ENCODE measurements around the gene ERICH3. TPM values are rescaled to one million over a fixed set of nuclear protein-coding genes. Genes with fewer than 3 reads are reported as not detected.

ERICH3 gene
- total RNA-seq, 1 donor from 2014 or later: 8.1 TPM

- H3K27ac ChIP-seq: no peak overlapping the region
- no peaks in the 10 kb centered on the region for H3K9me3 ChIP-seq
- no peak for DNase-seq
- H3K4me1 ChIP-seq: no peaks in the 10 kb centered on the region
- no peaks in the 10 kb centered on the region for H3K27me3 ChIP-seq (ENCODE audit: low read depth)
- intact Hi-C loops (cut with DNase I): no loop called here
- H3K36me3 ChIP-seq: no peaks in the 10 kb centered on the region
- no peak for ATAC-seq
- TF ChIP-seq CTCF (IDR thresholded peaks at IDR 0.05): no peak
- no peak overlapping the region for H3K4me3 ChIP-seq
Measured at GRCh38 chr1:74587888-74588287, 85.7 kb downstream of the ERICH3 start.

DNA sequence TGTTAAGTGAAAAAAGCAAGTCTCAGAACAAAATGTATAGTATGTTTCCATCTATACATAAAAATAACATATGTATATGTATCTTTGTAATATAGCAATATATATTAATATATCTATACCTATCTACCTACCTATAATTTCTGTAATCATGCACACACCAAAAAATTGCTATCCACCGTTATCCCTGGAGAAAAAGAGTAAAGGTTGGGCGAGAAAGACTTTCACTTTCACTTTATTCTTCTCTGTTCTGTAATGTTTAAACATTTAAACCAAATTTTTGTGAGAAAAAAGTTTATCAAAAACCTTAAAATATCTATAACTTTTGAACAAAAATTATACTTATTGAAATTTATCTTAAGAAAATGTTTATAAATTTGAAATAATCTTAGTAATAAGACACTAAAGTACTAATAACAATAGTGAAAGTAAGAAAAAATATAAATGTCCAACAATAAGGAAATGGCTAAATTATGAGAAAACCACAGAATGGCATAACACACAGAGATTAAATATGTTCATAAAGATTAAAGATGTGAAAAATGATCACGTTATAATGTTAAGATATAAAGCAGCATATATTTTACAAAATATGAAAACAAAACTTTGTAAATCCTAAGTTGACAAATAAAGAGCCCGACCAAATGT is 87.2 kb downstream of the ERICH3 start:
- H3K9me3 ChIP-seq: no peaks in the 10 kb centered on the region
- no peaks in the 10 kb centered on the region for H3K36me3 ChIP-seq
- intact Hi-C loops (cut with DNase I): no loop called here
- H3K4me3 ChIP-seq: no peak overlapping the region
- no peaks in the 10 kb centered on the region for H3K27me3 ChIP-seq (ENCODE audit: low read depth)
- no peak for TF ChIP-seq CTCF (IDR thresholded peaks at IDR 0.05)
- ATAC-seq: no peak
- no peak overlapping the region for H3K27ac ChIP-seq
- no peak for DNase-seq
- no peaks in the 10 kb centered on the region for H3K4me1 ChIP-seq

DNA sequence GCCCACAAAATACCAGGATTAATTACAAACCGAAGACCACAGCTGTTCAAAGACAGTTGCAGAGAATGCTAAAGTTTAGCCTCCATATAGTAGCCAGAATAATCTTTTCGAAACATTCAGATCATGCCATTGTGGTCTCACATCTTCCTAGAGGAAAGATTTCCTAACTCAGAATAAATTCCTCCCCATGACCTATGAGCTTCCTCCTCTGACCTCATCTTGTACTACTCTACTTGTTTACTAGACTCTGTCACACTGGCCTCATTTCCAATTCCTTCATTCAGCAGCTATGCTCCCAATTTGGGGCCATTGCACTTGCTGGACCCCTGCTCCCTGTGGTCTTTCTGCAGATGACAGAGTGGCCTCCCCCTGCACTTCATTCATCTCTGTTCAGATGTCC is 89.4 kb downstream of the ERICH3 start:
- Histone ChIP-seq H3K4me3 (no peak overlapping the region), H3K27ac (no peak overlapping the region), H3K36me3 (no peaks in the 10 kb centered on the region), H3K4me1 (no peaks in the 10 kb centered on the region), H3K27me3 (ENCODE audit: low read depth) (no peaks in the 10 kb centered on the region), H3K9me3 (no peaks in the 10 kb centered on the region)
- intact Hi-C loops (cut with DNase I): no loop called here
- DNase-seq (no peak), ATAC-seq (peak in 1 of 2 donors; percentile 60)
- TF ChIP-seq CTCF (IDR thresholded peaks at IDR 0.05): no peak

DNA sequence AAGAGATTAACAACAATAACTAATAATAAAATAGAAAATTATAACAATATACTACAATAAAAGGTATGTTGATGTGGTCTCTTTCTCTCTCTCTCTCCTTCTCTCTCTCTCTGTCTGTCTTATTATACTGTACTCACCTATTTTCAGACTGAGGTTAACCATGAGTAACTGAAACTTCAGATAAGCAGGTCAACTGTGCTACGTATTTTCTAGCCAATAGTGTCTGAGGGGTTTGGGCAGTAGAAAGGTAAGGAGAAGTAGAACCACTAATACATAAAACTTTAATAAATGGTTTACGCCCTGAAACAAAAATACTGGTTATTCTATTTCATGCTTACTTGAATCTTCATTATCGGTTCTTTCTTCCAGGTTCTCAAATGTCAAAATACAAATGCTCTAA is 90.2 kb downstream of the ERICH3 start:
- H3K4me3 ChIP-seq: no peak overlapping the region
- no peaks in the 10 kb centered on the region for H3K36me3 ChIP-seq
- TF ChIP-seq CTCF (IDR thresholded peaks at IDR 0.05): no peak
- intact Hi-C loops (cut with DNase I): no loop called here
- no peaks in the 10 kb centered on the region for H3K9me3 ChIP-seq
- H3K27me3 ChIP-seq (ENCODE audit: low read depth): no peaks in the 10 kb centered on the region
- no peak for ATAC-seq
- H3K27ac ChIP-seq: no peak overlapping the region
- no peak for DNase-seq
- no peaks in the 10 kb centered on the region for H3K4me1 ChIP-seq

DNA sequence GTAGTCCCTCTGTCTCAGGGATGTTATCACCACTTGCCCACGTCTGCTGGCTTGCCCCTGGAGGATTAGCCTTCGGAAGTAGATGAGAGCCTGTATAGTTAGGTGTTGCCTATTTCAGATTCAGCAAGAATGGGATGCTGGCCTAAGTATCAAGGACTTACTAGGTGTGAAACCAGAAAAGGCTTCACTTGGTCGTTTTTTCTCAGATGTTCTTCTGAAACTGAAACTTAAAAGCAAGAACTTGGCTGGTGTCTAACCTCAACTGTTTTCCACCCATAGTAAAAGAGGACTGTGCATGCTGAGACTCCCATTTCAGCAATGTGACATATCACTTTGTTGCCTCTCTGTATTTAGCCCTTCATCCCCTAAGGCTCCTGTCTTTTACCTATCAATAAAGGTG is 94.2 kb downstream of the ERICH3 start:
- H3K9me3 ChIP-seq: no peaks in the 10 kb centered on the region
- DNase-seq: no peak
- no peak for ATAC-seq
- no peaks in the 10 kb centered on the region for H3K27me3 ChIP-seq (ENCODE audit: low read depth)
- H3K27ac ChIP-seq: no peak overlapping the region
- H3K4me3 ChIP-seq: no peak overlapping the region
- no peaks in the 10 kb centered on the region for H3K4me1 ChIP-seq
- intact Hi-C loops (cut with DNase I): no loop called here
- no peak for TF ChIP-seq CTCF (IDR thresholded peaks at IDR 0.05)
- H3K36me3 ChIP-seq: no peaks in the 10 kb centered on the region
